Osteoblast (primary cell): ENCODE results near the gene GNAL. TPM values are rescaled to one million over a fixed set of nuclear protein-coding genes. Genes with fewer than 3 reads are reported as not detected.

Experiments used
- DNase-seq: peaks from one replicate; pipeline ENCODE4 v3.0.0; 2011; ENCODE audit warnings: low spot score, mixed read lengths; ENCODE audit not compliant: insufficient read length; ENCODE audit errors: missing footprints
- H2AFZ ChIP-seq: 2 replicates; pipeline ENCODE4 v1.6.0; 2011; ENCODE audit warnings: mild to moderate bottlenecking, low read length
- H3K27ac ChIP-seq: 2 replicates; pipeline ENCODE4 v1.5.1; 2011; ENCODE audit warnings: mild to moderate bottlenecking, low read depth, low read length, moderate library complexity
- H3K27me3 ChIP-seq: 2 replicates; pipeline ENCODE4 v1.6.0; 2012; ENCODE audit warnings: mild to moderate bottlenecking, control low read depth, inconsistent platforms, low read length, moderate library complexity; ENCODE audit not compliant: insufficient read depth
- H3K36me3 ChIP-seq: 2 replicates; pipeline ENCODE4 v1.5.1; 2011; ENCODE audit warnings: mild to moderate bottlenecking, low read length, control low read depth, moderate library complexity; ENCODE audit not compliant: insufficient read depth
- H3K4me1 ChIP-seq: 2 replicates; pipeline ENCODE4 v1.5.1; 2011; ENCODE audit warnings: mild to moderate bottlenecking, low read length, control low read depth, moderate library complexity; ENCODE audit not compliant: insufficient read depth
- H3K4me2 ChIP-seq: 2 replicates; pipeline ENCODE4 v1.6.0; 2011; ENCODE audit warnings: mild to moderate bottlenecking, low read length; ENCODE audit not compliant: insufficient read depth
- H3K4me3 ChIP-seq: fragments of 200-600 bp; sonication (generic); 3 replicates; pipeline ENCODE4 v1.5.1; 2012; ENCODE audit warnings: mild to moderate bottlenecking, low read length, inconsistent platforms; ENCODE audit not compliant: insufficient read depth
- H3K79me2 ChIP-seq: 2 replicates; pipeline ENCODE4 v1.6.0; 2012; ENCODE audit warnings: mild to moderate bottlenecking, low read length, control low read depth, inconsistent platforms; ENCODE audit not compliant: insufficient read depth
- H3K9me3 ChIP-seq: 2 replicates; pipeline ENCODE4 v1.5.1; 2011; ENCODE audit warnings: low read depth, low read length, control low read depth
- H4K20me1 ChIP-seq: 2 replicates; pipeline ENCODE4 v1.6.0; 2012; ENCODE audit warnings: mild to moderate bottlenecking, low read length, control low read depth; ENCODE audit not compliant: insufficient read depth
- CTCF ChIP-seq: IDR thresholded peaks from 2 replicates; pipeline ENCODE4 v1.5.1; 2011; ENCODE audit warnings: mild to moderate bottlenecking, low read depth, low read length, moderate library complexity; ENCODE audit errors: extremely low read depth
- total RNA-seq: library from RNA; depleted of rRNA; stranded (reverse); fragments of >200 nt; gene quantifications from 2 replicates; pipeline ENCODE4 v1.2.3, GENCODE V29; 2012

Gene GNAL
- total RNA-seq, 1 donor = 0.72 TPM

- TF ChIP-seq CTCF = no peak
- Histone ChIP-seq H3K9me3 (no peaks in the 10 kb centered on the region), H3K4me3 (no peak overlapping the region), H4K20me1 (no peaks in the 10 kb centered on the region), H3K36me3 (peaks cover 28% of the 10 kb centered on the region), H3K79me2 (no peaks in the 10 kb centered on the region), H3K4me1 (no peaks in the 10 kb centered on the region), H3K4me2 (no peak overlapping the region), H3K27me3 (no peaks in the 10 kb centered on the region), H2AFZ (no peak overlapping the region), H3K27ac (no peak overlapping the region)
- no peak for DNase-seq
These were observed 194.1 kb downstream of the GNAL start for GRCh38 chr18:11883153-11883552.

GRCh38 chr18:11884396-11885030 lies 195.4 kb downstream of the GNAL start:
- DNase-seq = no peak
- Histone ChIP-seq H3K27ac (no peak overlapping the region), H3K79me2 (no peaks in the 10 kb centered on the region), H3K4me2 (no peak overlapping the region), H3K27me3 (no peaks in the 10 kb centered on the region), H3K4me3 (no peak overlapping the region), H4K20me1 (no peaks in the 10 kb centered on the region), H3K36me3 (peaks cover 36% of the 10 kb centered on the region), H3K9me3 (no peaks in the 10 kb centered on the region), H2AFZ (no peak overlapping the region), H3K4me1 (no peaks in the 10 kb centered on the region)
- TF ChIP-seq CTCF = no peak

GRCh38 chr18:11885278-11885947 lies 196.3 kb downstream of the GNAL start:
- H3K27ac ChIP-seq = no peak overlapping the region
- no peaks in the 10 kb centered on the region for H3K4me1 ChIP-seq
- TF ChIP-seq CTCF = no peak
- peaks cover 36% of the 10 kb centered on the region for H3K36me3 ChIP-seq
- no peak overlapping the region for H3K4me3 ChIP-seq
- H3K27me3 ChIP-seq = no peaks in the 10 kb centered on the region
- DNase-seq = no peak
- H3K9me3 ChIP-seq = no peaks in the 10 kb centered on the region
- H4K20me1 ChIP-seq = no peaks in the 10 kb centered on the region
- no peaks in the 10 kb centered on the region for H3K79me2 ChIP-seq
- H3K4me2 ChIP-seq = no peak overlapping the region
- no peak overlapping the region for H2AFZ ChIP-seq

- H2AFZ ChIP-seq = no peak overlapping the region
- no peaks in the 10 kb centered on the region for H4K20me1 ChIP-seq
- no peaks in the 10 kb centered on the region for H3K27me3 ChIP-seq
- H3K27ac ChIP-seq = no peak overlapping the region
- H3K9me3 ChIP-seq = no peaks in the 10 kb centered on the region
- TF ChIP-seq CTCF = no peak
- DNase-seq = no peak
- H3K36me3 ChIP-seq = peaks cover 36% of the 10 kb centered on the region
- no peaks in the 10 kb centered on the region for H3K4me1 ChIP-seq
- no peak overlapping the region for H3K4me3 ChIP-seq
- H3K4me2 ChIP-seq = no peak overlapping the region
- H3K79me2 ChIP-seq = no peaks in the 10 kb centered on the region
These were observed 197.6 kb downstream of the GNAL start for GRCh38 chr18:11886577-11887110.
